Activated naive CD8-positive, alpha-beta T cell (primary cell): ENCODE results near the gene CEACAM1.
"Not testable (repeated sequence)": the region's sequence is repeated elsewhere in the genome, so short reads cannot be mapped to it uniquely, and the experiment has no call there.

Experiments
- H3K27ac Mint-ChIP-seq: one replicate; pipeline ENCODE4 v1.8.0; 2021; ENCODE audit warnings: mixed read lengths
- H3K27me3 Mint-ChIP-seq: one replicate; pipeline ENCODE4 v1.8.0; 2021; ENCODE audit warnings: mixed read lengths
- H3K36me3 Mint-ChIP-seq: one replicate; pipeline ENCODE4 v1.8.0; 2021; ENCODE audit warnings: mixed read lengths
- H3K4me1 Mint-ChIP-seq: one replicate; pipeline ENCODE4 v1.8.0; 2021; ENCODE audit warnings: low read depth, mixed read lengths
- H3K4me3 Mint-ChIP-seq: one replicate; pipeline ENCODE4 v1.8.0; 2021; ENCODE audit warnings: mild to moderate bottlenecking, mixed read lengths
- H3K9me3 Mint-ChIP-seq: one replicate; pipeline ENCODE4 v1.8.0; 2021; ENCODE audit warnings: low read depth, mixed read lengths

Gene CEACAM1

GRCh38 chr19:42508892-42509444, 19.3 kb downstream of the CEACAM1 start:
- H3K27ac Mint-ChIP-seq = no peak overlapping the region
- no peak overlapping the region for H3K4me3 Mint-ChIP-seq
- peaks cover 20% of the 10 kb centered on the region for H3K4me1 Mint-ChIP-seq
- H3K9me3 Mint-ChIP-seq = no peaks in the 10 kb centered on the region
- H3K36me3 Mint-ChIP-seq = peaks cover 10% of the 10 kb centered on the region
- no peaks in the 10 kb centered on the region for H3K27me3 Mint-ChIP-seq

GRCh38 chr19:42505066-42505465, 23.2 kb downstream of the CEACAM1 start:
- Mint-ChIP-seq H3K9me3 (no peaks in the 10 kb centered on the region), H3K27ac (no peak overlapping the region), H3K36me3 (no peaks in the 10 kb centered on the region), H3K27me3 (no peaks in the 10 kb centered on the region), H3K4me1 (peaks cover 9% of the 10 kb centered on the region), H3K4me3 (no peak overlapping the region)

GRCh38 chr19:42501733-42502132, 26.5 kb downstream of the CEACAM1 start:
- H3K36me3 Mint-ChIP-seq = peaks cover 2% of the 10 kb centered on the region
- no peaks in the 10 kb centered on the region for H3K9me3 Mint-ChIP-seq
- no peaks in the 10 kb centered on the region for H3K27me3 Mint-ChIP-seq
- no peak overlapping the region for H3K4me3 Mint-ChIP-seq
- no peak overlapping the region for H3K27ac Mint-ChIP-seq
- H3K4me1 Mint-ChIP-seq = peaks cover 9% of the 10 kb centered on the region

- H3K4me1 Mint-ChIP-seq = not testable (repeated sequence)
Measured at GRCh38 chr19:42501243-42501642, 27.0 kb downstream of the CEACAM1 start.

GRCh38 chr19:42498169-42498757, 30.0 kb downstream of the CEACAM1 start:
- no peak overlapping the region for H3K27ac Mint-ChIP-seq
- H3K4me1 Mint-ChIP-seq = peaks cover 2% of the 10 kb centered on the region
- no peaks in the 10 kb centered on the region for H3K9me3 Mint-ChIP-seq
- H3K4me3 Mint-ChIP-seq = no peak overlapping the region
- no peaks in the 10 kb centered on the region for H3K27me3 Mint-ChIP-seq
- H3K36me3 Mint-ChIP-seq = peaks cover 2% of the 10 kb centered on the region

More at GRCh38 chr19:42501243-42501642, 27.0 kb downstream of the CEACAM1 start:
- H3K9me3 Mint-ChIP-seq, H3K36me3 Mint-ChIP-seq, H3K27me3 Mint-ChIP-seq, H3K27ac Mint-ChIP-seq, H3K4me3 Mint-ChIP-seq: not testable (repeated sequence)

GRCh38 chr19:42497492-42498168, 30.7 kb downstream of the CEACAM1 start:
- peaks cover 2% of the 10 kb centered on the region for H3K4me1 Mint-ChIP-seq
- no peak overlapping the region for H3K4me3 Mint-ChIP-seq
- no peaks in the 10 kb centered on the region for H3K27me3 Mint-ChIP-seq
- H3K9me3 Mint-ChIP-seq = no peaks in the 10 kb centered on the region
- peaks cover 2% of the 10 kb centered on the region for H3K36me3 Mint-ChIP-seq
- H3K27ac Mint-ChIP-seq = no peak overlapping the region

GRCh38 chr19:42496460-42497133, 31.7 kb downstream of the CEACAM1 start:
- Mint-ChIP-seq H3K4me1 (no peaks in the 10 kb centered on the region), H3K9me3 (no peaks in the 10 kb centered on the region), H3K27me3 (no peaks in the 10 kb centered on the region), H3K36me3 (peaks cover 2% of the 10 kb centered on the region), H3K27ac (no peak overlapping the region), H3K4me3 (no peak overlapping the region)

- Mint-ChIP-seq H3K27ac (no peak overlapping the region), H3K9me3 (no peaks in the 10 kb centered on the region), H3K36me3 (peaks cover 2% of the 10 kb centered on the region), H3K4me1 (no peaks in the 10 kb centered on the region), H3K27me3 (no peaks in the 10 kb centered on the region), H3K4me3 (no peak overlapping the region)
Measured at GRCh38 chr19:42495663-42496062, 32.6 kb downstream of the CEACAM1 start.

- H3K36me3 Mint-ChIP-seq = no peaks in the 10 kb centered on the region
- H3K27me3 Mint-ChIP-seq = no peaks in the 10 kb centered on the region
- H3K9me3 Mint-ChIP-seq = no peaks in the 10 kb centered on the region
- H3K4me1 Mint-ChIP-seq = no peaks in the 10 kb centered on the region
- no peak overlapping the region for H3K4me3 Mint-ChIP-seq
- no peak overlapping the region for H3K27ac Mint-ChIP-seq
Measured at GRCh38 chr19:42494321-42494720, 34.0 kb downstream of the CEACAM1 start.

GRCh38 chr19:42488783-42489521, 39.3 kb downstream of the CEACAM1 start:
- H3K4me1 Mint-ChIP-seq = no peaks in the 10 kb centered on the region

GRCh38 chr19:42487798-42488178, 40.5 kb downstream of the CEACAM1 start:
- H3K36me3 Mint-ChIP-seq = no peaks in the 10 kb centered on the region
- no peaks in the 10 kb centered on the region for H3K27me3 Mint-ChIP-seq
- H3K4me1 Mint-ChIP-seq = no peaks in the 10 kb centered on the region

More at GRCh38 chr19:42488783-42489521, 39.3 kb downstream of the CEACAM1 start:
- no peaks in the 10 kb centered on the region for H3K36me3 Mint-ChIP-seq
- no peaks in the 10 kb centered on the region for H3K27me3 Mint-ChIP-seq
- no peak overlapping the region for H3K4me3 Mint-ChIP-seq
- no peak overlapping the region for H3K27ac Mint-ChIP-seq
- H3K9me3 Mint-ChIP-seq = no peaks in the 10 kb centered on the region

GRCh38 chr19:42487032-42487797, 41.1 kb downstream of the CEACAM1 start:
- no peaks in the 10 kb centered on the region for H3K9me3 Mint-ChIP-seq
- H3K36me3 Mint-ChIP-seq = no peaks in the 10 kb centered on the region
- no peaks in the 10 kb centered on the region for H3K4me1 Mint-ChIP-seq
- no peak overlapping the region for H3K27ac Mint-ChIP-seq
- no peaks in the 10 kb centered on the region for H3K27me3 Mint-ChIP-seq
- no peak overlapping the region for H3K4me3 Mint-ChIP-seq

More at GRCh38 chr19:42487798-42488178, 40.5 kb downstream of the CEACAM1 start:
- H3K9me3 Mint-ChIP-seq = no peaks in the 10 kb centered on the region
- H3K27ac Mint-ChIP-seq = no peak overlapping the region
- no peak overlapping the region for H3K4me3 Mint-ChIP-seq

GRCh38 chr19:42485036-42485435, 43.2 kb downstream of the CEACAM1 start:
- H3K36me3 Mint-ChIP-seq, H3K27me3 Mint-ChIP-seq, H3K4me3 Mint-ChIP-seq, H3K9me3 Mint-ChIP-seq, H3K27ac Mint-ChIP-seq: not testable (repeated sequence)
- peaks cover 10% of the 10 kb centered on the region for H3K4me1 Mint-ChIP-seq

GRCh38 chr19:42480335-42481095, 47.8 kb downstream of the CEACAM1 start:
- Mint-ChIP-seq H3K36me3 (peaks cover 2% of the 10 kb centered on the region), H3K27ac (peak overlapping the region; percentile 4), H3K27me3 (no peaks in the 10 kb centered on the region), H3K4me3 (peak overlapping the region; percentile 40), H3K4me1 (peaks cover 10% of the 10 kb centered on the region), H3K9me3 (no peaks in the 10 kb centered on the region)
